Endothelial cell of umbilical vein (primary cell): Measurements from ENCODE around the gene PGLYRP1.

Source experiments
- EZH2 ChIP-seq: IDR thresholded peaks from 2 replicates; pipeline ENCODE4 v1.6.1; 2012; ENCODE audit warnings: borderline replicate concordance, low read depth, mild to moderate bottlenecking, moderate library complexity, low read length, inconsistent platforms; ENCODE audit not compliant: severe bottlenecking
- POLR2AphosphoS5 ChIP-seq: IDR thresholded peaks from 2 replicates; pipeline ENCODE4 v1.6.1; 2012; ENCODE audit warnings: low read depth, mild to moderate bottlenecking, control low read depth, low read length, moderate library complexity; ENCODE audit not compliant: insufficient read depth

GRCh38 chr19:45999653-46000121, 23.2 kb downstream of the PGLYRP1 start:
- no peak for TF ChIP-seq EZH2
- TF ChIP-seq POLR2AphosphoS5: no peak
